Glomerular endothelial cell (primary cell): ENCODE results near the gene BTBD9. TPM values are rescaled to one million over a fixed set of nuclear protein-coding genes. Genes with fewer than 3 reads are reported as not detected.

Experiments used
- DNase-seq: peaks from one replicate; pipeline ENCODE4 v3.0.0-alpha.2; 2011; ENCODE audit warnings: low read depth, low spot score; ENCODE audit errors: extremely low read depth
- total RNA-seq: library from RNA; depleted of rRNA; stranded (reverse); fragments of >200 nt; gene quantifications from 2 replicates; pipeline ENCODE4 v1.2.3, GENCODE V29; 2015

Gene BTBD9
- total RNA-seq, 1 donor from 2014 or later = 13.2 TPM

DNA sequence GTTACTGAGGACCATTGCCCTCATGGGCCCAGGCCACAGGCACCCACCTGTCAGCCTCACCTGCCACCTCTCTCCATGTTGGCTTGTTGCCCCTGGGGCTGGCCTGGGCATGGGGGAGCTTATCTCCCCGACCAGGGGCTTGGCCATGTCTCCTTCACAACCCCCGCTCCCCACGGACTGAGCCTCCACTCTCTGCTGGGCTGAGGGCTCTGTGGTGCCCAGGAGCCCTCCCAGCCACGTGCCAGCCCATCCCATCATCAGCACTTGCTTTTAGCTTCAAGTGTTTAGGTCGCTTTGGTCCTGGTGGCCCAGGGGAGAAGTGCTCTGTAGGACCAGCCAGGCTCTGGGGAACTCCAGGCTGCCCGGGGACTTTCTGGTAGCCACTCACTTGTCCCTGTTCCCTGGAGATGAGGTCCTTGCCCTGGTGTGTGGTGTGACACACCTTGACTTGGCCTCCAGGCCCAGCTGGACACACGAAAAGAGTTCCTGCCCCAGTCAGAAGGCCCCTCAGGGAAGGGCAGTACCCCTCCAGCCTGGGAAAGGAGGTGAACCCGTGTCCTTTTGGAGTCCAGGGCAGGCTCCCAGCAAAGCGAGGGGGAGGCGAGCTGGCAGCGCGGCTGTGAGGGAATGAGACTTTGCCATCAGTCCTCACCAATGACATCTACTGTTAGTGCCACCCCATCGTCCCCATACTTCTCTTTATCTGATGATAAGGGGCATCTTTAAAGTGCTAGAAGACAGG, 467.6 kb downstream of the BTBD9 start:
- DNase-seq = no peak

DNA sequence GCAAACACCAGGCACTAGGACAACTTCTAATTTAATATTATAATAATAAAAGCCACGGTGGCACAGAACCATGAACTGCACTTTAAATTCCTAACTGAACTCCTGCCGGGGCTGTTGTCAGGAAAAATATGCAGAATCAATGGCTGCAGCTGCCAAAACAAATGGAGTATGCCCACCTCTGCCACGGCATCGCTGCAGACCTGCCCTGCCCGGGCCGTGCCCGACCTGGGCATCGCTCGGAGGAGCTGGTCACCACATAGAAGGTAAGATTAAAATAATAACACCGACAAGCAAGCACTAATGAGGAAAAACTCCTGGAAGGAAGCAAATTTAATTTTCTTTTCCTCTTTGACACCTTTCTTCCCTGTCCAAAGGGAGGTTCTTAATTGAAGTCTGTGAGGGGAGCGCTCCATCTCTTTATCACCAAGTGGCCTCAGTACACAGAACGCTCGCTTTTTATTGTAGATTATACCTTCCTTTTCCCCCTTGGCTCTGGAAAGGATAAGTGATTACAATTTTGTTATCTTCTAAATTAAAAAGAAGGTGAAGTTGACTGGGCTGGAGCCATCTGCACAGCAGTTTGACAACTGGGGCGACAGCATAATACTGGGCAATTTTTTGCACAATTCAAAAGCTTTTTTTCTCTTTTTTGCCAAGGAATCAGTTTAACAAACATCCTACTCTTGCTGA, 468.9 kb downstream of the BTBD9 start:
- no peak for DNase-seq

DNA sequence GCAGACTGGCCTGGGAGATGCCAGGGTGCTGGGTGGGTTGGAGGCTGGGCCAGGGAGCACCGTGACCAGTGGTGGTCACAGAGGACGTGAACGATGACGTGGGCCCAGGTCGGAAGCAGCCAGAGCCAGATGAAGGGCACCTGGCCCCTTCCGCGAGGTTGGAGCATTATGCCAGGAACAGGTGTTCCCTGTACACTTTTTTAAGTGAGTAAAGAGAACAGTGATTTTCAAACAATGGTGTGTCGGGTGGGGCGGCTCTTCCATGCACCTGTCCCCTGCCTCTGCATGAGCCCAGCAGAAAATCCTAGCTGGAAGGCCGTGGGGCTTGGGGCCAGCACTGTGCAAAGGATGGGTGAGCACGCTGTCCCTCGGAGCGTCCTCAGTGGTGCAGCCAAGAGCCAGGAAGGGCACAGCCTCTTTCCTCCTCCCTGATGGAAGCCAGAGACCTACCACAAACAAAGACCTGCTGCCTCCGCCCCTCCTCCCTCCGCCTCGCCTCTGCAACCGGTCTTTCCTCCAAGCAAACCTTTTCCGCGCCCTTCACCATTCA, 469.7 kb downstream of the BTBD9 start:
- DNase-seq = no peak

DNA sequence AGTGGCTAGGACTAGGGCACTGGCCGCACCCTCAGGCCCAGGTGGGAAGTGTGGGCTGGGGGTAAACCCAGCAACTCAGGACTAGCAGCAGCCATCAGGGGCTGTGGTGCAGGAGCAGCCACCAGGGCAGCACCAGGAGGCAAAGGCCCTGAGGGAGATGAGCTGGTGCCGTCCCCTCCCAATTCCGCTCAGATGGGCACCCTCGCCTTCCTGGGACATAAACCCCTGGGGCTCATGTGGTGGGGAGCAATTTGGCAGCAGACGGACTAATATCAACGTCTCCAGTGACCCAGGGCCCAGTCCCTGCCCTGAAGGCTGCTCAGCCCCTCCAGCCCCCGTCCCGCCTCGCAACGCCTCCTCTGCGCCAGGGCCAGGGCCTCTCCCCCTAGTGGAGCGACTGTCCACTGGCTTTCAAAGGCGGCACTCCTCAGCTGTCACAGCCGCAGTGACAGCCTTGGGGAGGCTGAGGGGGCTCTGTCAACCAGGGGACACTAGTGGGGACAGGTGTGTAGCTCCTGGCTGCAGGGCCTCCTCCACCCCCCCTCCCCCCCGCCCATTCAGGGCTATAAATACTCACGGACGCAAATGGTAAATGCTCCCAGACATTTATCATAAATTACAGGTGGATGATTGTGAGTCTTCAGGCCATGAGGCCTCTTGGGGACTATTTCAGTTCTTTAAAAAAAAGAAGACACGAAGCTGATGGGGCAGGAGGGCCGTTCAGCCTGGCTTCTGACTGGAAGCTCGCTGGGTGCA, 470.3 kb downstream of the BTBD9 start:
- DNase-seq = no peak

DNA sequence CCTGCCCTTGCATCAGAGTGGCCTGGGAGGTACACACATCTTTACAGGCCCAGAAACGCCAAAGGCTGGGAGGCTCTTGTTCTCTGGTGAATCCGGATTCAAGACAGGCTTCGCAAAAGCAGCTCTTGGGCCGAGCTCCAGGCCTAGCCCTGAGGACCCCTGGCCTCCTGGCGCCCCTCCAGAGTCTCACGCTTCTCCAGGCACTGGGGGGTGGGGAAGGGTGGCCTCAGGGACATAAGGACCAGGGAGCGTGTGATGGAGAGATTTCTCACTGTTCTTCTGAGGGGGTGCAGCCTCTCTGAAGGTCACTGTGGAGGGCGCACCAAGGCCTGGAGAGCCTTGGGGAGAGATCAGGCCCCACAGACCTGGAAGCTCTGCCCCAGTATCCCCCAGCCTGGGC, 471.0 kb downstream of the BTBD9 start:
- DNase-seq = no peak

DNA sequence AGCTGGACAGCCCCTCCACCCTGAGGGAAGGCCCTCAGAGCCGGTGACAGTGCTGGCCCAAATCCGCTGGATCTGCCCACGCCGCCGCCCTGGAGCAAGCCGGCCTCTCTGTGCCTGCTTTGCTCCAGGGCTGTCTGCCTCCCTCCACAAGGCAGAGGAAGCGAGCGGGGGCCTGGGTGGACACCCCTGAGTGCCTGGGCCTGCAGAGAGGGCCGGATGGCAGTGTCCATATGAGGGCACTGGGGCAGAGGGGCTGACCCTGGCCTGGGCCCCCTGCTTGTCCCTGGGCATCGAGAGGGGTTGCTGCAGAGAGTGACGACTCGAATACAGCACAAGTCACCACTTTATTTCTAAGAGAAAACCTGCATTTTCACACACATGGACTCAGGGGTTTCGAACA, 471.6 kb downstream of the BTBD9 start:
- DNase-seq = no peak

DNA sequence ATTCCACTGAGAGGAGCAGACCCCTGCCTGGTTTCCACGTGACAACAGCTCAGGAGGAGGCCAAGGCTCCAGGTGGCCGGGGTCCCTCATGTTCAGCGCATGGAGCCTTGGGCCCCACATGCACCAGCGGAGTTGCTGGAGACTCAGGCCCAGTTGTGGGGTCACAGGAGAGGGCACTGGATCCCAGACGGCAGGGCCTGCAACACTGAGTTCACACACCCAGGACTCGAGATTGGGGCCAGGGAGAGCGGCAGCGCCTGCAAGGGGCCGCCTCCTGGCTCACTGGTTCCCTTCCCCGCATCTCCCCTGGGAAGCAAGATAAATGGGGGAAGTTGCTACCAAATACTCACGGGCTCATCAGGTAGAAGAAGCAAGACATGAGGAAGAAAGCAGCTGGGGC, 472.1 kb downstream of the BTBD9 start:
- no peak for DNase-seq

DNA sequence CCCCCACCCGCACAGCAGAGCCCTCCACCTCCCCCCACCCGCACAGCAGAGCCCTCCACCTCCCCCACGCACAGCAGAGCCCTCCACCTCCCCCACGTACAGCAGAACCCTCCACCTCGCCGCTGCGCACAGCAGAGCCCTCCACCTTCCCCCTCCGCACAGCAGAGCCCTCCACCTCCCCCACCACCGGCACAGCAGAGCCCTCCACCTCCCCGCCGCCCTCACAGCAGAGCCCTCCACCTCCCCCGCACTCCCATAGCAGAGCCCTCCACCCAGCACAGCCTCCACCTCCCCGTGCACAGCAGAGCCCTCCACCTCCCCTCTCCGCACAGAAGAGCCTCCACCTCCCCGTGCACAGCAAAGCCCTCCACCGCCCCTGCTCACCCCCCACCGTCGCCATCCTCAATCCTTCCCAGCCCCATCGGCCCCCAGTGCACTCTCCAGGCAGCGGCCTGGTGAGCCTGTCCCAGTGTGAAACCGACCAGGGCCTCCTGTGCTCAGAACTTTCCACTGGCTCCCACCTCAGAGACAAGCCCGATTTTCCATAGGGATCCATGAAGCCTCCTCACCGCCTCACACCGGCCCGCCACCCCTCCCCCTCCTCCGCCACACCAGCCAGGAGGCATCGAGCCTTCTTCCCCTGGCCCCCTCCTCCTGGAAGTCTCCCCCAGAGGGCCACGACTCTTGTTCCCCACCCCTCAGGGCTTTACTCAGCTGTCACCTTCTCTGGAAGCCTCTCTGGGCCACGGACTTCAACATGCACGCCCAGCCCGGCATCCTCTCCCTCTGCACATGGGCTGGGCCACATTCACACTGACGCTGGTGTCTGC, 473.1 kb downstream of the BTBD9 start:
- no peak for DNase-seq

DNA sequence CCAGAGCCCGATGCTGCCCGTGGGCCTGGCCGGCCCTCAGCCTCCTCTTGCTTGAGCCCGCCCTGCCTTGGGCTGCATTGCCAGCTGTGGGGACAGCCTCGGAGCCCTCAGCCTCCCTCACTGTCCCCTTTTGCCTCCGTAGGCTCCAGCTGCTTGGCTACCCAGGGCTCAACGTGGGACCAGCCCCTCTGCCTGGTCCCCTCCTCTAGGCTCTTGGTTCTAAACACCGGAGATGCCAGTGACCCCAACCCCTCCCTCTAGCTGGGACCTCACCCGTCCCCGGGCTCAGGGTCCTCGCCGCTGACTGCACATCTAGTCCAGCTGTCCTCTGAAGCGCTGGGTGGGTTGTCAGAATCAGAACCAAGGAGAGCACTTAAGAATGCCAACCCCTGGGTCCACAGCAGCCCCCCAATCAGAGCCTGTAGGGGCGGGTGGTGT, 475.0 kb downstream of the BTBD9 start:
- no peak for DNase-seq

DNA sequence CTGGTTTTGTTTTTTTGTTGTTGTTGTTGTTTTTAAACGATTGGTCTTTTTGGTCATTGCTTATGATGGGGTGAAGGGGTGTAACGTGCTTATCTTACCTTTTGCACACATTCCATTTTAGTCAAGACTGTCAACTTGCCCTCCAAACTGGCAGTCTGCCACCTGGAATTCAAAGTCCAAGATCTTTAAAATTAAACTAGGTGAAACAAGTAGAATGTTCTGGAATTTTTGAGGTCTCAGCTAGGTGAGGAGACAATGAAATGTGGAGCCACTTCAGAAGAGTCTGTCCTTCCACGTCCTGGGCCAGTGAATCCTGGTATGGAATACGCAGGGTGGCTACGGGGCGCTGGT, 475.6 kb downstream of the BTBD9 start:
- no peak for DNase-seq

DNA sequence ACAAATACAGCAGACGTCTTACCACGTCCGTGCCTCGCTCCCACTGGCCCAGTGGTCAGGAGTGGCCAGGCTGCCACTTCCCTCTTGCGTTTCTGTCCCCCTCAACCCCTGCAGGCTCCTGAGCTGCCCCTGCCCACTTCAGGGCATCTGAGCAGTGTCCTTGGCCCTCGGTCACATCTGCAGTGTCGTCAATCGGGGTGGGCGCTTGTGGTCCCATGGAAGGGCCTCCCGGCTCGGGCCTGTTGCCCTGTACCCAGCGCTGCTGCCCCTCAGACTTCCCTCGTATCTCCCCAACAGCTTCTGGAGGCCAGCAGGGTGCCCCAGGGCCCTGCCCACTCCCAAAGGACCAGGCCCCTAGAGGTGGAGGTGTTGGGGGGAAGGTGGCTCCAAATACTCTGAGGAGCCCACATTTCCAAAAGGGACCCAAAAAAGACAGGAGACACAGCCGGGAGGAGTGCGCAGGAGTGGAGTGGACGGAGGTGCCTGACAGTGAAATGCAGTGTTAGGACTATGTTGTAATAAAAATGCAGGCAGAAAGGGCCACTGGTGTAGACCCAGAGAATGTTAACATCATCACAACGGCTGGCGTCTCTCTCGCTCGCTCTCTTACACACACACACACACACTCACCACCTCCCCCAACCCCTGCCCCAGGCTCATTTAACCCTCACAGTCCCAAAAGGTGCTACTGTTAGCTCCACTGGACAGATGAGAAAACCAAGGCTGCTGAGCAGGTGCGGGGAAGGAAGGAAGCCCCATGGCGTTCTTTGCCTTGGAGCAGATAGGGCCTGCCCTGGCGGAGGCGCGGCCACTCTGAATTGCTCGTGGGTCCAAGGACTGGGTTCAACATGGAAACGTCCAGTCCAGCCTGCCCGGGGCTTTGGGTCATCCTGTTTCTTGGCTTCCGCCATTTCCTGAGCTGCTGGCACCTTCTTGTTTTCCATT, 476.3 kb downstream of the BTBD9 start:
- DNase-seq = no peak

DNA sequence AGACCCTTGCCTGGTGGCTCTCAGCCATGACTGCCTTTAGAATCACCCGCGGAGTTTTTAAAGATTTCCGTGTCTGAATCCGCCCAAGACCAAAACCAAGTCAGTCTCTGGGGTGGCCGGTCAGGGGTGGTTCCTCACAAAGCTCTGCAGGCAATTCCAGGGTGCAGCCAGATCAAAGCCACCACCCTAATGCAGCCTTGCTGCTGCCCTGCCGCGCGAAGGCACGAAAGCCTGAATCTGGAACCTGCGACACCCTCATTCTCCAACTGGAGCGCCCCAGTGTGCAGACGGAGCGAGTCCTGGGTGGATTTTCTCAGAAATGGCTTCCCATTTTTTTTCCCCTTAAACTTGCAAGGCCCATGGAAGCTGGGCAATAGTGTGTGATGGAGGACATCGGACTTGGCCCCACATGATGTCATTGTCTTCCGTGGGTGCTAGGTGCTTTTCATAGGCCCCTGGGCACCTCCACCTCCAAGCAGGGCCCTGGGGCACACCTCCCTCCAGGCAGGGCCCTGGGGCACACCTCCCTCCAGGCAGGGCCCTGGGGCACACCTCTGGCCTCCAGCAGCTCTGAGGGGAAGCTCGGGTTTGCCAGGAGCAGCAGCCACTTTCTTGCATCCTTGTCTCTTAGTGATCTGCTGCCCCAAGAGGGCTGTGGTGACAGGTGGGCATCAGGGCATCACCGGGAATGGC, 477.1 kb downstream of the BTBD9 start:
- no peak for DNase-seq

DNA sequence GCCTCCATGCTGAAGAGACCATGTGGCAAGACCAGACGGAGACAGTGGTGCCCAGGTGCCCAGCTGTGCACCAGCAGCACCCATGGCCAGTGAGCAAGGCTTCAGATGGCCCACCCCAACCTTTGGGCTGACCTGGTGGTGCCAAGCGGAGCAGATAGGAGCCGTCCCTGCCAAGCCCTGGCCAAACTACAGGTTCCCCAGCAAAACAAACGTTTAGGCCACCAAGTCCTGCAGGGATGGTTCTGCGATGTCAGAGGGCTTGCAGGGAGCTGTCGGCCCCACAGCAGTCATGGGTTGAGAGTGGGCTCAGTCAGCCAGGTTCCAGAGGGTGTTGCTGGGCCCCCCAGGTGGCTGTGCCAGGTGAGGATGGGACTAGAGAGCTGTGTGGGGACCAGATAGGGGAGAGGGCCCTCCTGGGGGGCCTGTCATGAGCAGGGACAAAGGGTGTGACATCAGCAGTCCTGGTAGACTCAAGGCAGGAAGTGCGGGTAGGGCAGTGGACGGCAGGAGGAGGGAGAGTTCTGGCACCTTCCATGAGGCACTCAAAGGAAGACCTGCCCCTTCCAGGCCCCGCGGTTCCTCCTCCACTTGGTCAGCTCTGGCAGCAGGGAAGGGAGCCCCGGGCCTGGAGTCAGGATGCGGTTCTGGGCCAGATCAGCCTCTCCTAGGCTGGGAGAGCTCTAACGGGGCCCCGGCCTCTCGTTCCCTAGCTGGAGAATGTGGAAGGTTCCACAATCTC, 477.8 kb downstream of the BTBD9 start:
- DNase-seq = no peak

DNA sequence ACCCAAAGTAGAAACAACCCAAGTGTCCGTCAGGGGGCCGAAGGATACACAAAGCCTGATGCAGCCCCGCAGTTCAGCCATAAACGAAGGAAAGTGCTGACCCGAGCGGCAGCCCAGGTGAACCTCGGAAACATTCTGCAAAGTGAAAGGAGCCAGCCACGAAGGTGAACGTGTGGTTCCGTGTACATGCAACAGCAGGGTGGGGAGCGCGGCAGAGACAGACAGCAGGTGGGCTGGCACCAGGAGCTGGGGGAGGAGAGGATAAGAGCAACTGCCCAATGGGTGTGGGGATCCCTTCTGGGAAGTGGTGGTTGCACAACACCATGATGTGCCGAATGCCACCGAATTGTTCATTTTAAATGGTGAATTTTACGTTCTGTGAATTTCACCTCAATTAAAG, 478.4 kb downstream of the BTBD9 start:
- DNase-seq = no peak

DNA sequence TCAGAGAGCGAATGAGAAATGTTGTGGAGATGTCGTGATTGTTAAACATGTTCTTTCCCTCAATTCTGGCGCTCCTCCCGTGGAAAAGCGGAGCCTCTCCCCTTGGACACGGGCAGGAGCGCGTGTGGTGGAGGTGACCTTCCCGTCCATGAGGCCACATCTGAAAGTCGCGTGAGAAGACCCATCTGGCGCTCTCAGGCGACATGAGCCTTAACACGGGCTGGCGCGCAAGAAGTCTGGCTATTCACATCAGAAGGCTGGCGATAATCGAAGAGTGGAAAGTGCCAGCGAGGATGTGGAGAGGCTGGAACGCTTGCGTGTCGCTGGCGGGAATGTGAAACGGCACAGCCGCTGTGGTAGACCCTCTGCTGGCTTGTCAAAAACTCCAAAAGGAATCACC, 478.9 kb downstream of the BTBD9 start:
- DNase-seq = no peak

DNA sequence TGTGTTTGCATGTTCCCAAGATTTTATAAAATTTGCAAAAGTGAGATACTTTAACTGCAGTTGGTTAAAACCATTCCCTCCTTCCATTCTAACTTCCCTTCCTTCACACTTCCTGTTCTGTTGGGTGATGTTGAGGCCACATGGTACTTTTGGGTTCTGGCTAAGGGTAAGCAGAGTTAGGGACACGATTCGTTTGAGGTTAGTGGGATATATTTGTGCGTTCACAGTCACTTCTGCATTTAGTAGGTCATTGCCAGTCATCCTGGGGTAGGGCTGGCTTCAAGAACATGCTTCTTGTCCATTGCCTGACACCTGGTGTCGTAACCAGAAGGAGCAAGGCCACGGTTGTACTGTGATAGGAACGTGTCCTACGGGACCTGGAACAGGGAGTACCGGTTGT, 480.1 kb downstream of the BTBD9 start:
- no peak for DNase-seq

DNA sequence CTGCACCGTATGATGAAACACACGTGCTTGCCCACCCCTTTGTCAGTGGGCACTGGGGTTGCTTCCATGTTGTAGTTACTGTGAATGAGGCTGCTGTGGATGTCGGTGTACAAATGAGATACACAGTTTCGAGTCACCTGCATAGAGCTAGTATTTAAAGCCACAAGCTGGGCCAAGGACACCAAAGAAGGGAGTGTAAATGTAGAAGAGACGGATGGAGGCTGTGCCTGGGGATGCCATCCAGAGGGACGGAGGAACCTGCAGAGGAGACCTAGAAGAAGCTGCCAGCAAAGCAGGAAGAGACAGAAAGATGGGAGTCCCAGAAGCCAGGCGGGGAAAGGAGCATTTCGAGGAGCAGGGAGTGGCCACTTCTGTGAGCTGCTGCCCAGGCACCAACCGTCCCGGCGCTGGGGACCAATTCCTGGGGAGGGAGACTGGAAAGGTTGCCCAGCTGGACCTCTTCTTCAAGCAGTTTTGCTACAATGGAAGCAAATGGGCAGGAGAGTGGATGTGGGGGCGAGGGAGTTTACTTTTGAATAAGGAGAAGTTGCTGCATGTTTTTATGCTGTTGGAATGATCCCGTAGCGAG, 480.9 kb downstream of the BTBD9 start:
- DNase-seq = no peak

DNA sequence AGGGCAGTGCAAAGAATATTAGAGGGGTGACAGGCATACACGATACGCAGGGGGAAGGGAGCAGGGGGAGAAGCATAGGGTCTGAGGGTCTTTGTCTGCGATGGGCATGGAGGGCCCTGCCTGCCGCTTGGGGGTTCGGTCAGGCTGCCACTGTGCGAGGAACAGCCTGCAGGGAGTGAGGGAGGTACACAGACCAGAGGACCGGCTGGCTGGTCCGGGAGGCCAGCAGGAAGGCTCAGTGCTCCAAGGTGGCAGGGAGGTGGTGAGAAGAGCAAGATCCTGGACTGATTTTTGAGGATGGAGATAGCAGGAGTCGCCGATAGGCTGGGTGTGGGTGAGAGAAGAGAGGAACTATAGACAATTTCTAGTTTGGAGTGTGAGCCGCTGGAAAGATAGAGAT, 481.8 kb downstream of the BTBD9 start:
- DNase-seq = no peak
